Measurements from ENCODE around the gene CASP6.

The CASP6 gene

GRCh38 chr4:109665783-109666485, 37.3 kb downstream of the CASP6 start:
- no peak for TF ChIP-seq TAF1 (IDR thresholded peaks at IDR 0.05; ENCODE audit: borderline replicate concordance, insufficient read depth, low read length)
- TF ChIP-seq SIN3A (IDR thresholded peaks at IDR 0.05; ENCODE audit: borderline replicate concordance, insufficient read depth, low read length): no peak
- no peak for TF ChIP-seq POLR2AphosphoS5 (IDR thresholded peaks at IDR 0.05; ENCODE audit: low read depth, low read length)

- TF ChIP-seq POLR2AphosphoS5 (IDR thresholded peaks at IDR 0.05; ENCODE audit: low read depth, low read length) (no peak), FOXP2 (optimal IDR thresholded peaks at IDR 0.05; ENCODE audit: borderline replicate concordance, extremely low read depth, extremely low read length, insufficient read depth) (no peak), SIN3A (IDR thresholded peaks at IDR 0.05; ENCODE audit: borderline replicate concordance, insufficient read depth, low read length) (no peak), REST (IDR thresholded peaks at IDR 0.05; ENCODE audit: insufficient read depth in 1 of 2, low read depth in 2 of 2, low read length in 2 of 2) (no peak), TAF1 (IDR thresholded peaks at IDR 0.05; ENCODE audit: borderline replicate concordance, insufficient read depth, low read length) (no peak)
These were observed 40.5 kb downstream of the CASP6 start for GRCh38 chr4:109662771-109663170.

GRCh38 chr4:109662116-109662515, 41.1 kb downstream of the CASP6 start:
- TF ChIP-seq SIN3A (IDR thresholded peaks at IDR 0.05; ENCODE audit: borderline replicate concordance, insufficient read depth, low read length): no peak
- no peak for TF ChIP-seq TAF1 (IDR thresholded peaks at IDR 0.05; ENCODE audit: borderline replicate concordance, insufficient read depth, low read length)
- TF ChIP-seq REST (IDR thresholded peaks at IDR 0.05; ENCODE audit: insufficient read depth in 1 of 2, low read depth in 2 of 2, low read length in 2 of 2): no peak
- no peak for TF ChIP-seq FOXP2 (optimal IDR thresholded peaks at IDR 0.05; ENCODE audit: borderline replicate concordance, extremely low read depth, extremely low read length, insufficient read depth)
- no peak for TF ChIP-seq POLR2AphosphoS5 (IDR thresholded peaks at IDR 0.05; ENCODE audit: low read depth, low read length)

- TF ChIP-seq TAF1 (IDR thresholded peaks at IDR 0.05; ENCODE audit: borderline replicate concordance, insufficient read depth, low read length) (no peak), FOXP2 (optimal IDR thresholded peaks at IDR 0.05; ENCODE audit: borderline replicate concordance, extremely low read depth, extremely low read length, insufficient read depth) (no peak), SIN3A (IDR thresholded peaks at IDR 0.05; ENCODE audit: borderline replicate concordance, insufficient read depth, low read length) (no peak), REST (IDR thresholded peaks at IDR 0.05; ENCODE audit: insufficient read depth in 1 of 2, low read depth in 2 of 2, low read length in 2 of 2) (no peak), POLR2AphosphoS5 (IDR thresholded peaks at IDR 0.05; ENCODE audit: low read depth, low read length) (no peak)
These were observed 44.3 kb downstream of the CASP6 start for GRCh38 chr4:109658871-109659410.

GRCh38 chr4:109657854-109658418, 45.3 kb downstream of the CASP6 start:
- TF ChIP-seq REST (IDR thresholded peaks at IDR 0.05; ENCODE audit: insufficient read depth in 1 of 2, low read depth in 2 of 2, low read length in 2 of 2) (no peak), SIN3A (IDR thresholded peaks at IDR 0.05; ENCODE audit: borderline replicate concordance, insufficient read depth, low read length) (no peak), FOXP2 (optimal IDR thresholded peaks at IDR 0.05; ENCODE audit: borderline replicate concordance, extremely low read depth, extremely low read length, insufficient read depth) (no peak), POLR2AphosphoS5 (IDR thresholded peaks at IDR 0.05; ENCODE audit: low read depth, low read length) (no peak), TAF1 (IDR thresholded peaks at IDR 0.05; ENCODE audit: borderline replicate concordance, insufficient read depth, low read length) (no peak)

All from PFSK-1 (cell line).